GM12878 (cell line): ENCODE data around the gene EFCAB9. TPM values are rescaled to one million over a fixed set of nuclear protein-coding genes. Genes with fewer than 3 reads are reported as not detected.

Source experiments
- ATAC-seq: fragments of 200-7000 bp; cut with Tn5 transposase; 3 replicates; pipeline ENCODE4 v1.9.1; 2020; ENCODE audit warnings: mild to moderate bottlenecking, moderate library complexity
- BruUV-seq: library from RNA; stranded (reverse); fragments of 400-500 nt; replicated peaks from 2 replicates; lab custom pipeline; 2021; lab: Mats Ljungman, UMichigan
- CTCF ChIA-PET: fragments of 300-600 bp; sonication (Branson Sonifier 250); formaldehyde crosslinking; extraction: SDS; loops from one replicate; lab custom pipeline; 2021; ENCODE audit warnings: inconsistent platforms; lab: Yijun Ruan, JAX
- POLR2A ChIA-PET: fragments of 350-600 bp; formaldehyde crosslinking; extraction: SDS; loops from one replicate; lab custom pipeline; 2021; ENCODE audit warnings: inconsistent platforms; lab: Charles Lee
- RAD21 ChIA-PET: fragments of 300-600 bp; sonication (Branson Sonifier 250); formaldehyde crosslinking; loops from one replicate; lab custom pipeline; 2023; ENCODE audit warnings: antibody characterized with exemption; ENCODE audit not compliant: unreplicated experiment; lab: Charles Lee
- SMC1A ChIA-PET: fragments of 300-600 bp; sonication (Branson Sonifier 250); formaldehyde crosslinking; loops from one replicate; lab custom pipeline; 2023; ENCODE audit not compliant: unreplicated experiment, uncharacterized antibody; lab: Charles Lee
- DNase-seq: peaks from one replicate; pipeline ENCODE4 v3.0.0-alpha.2; 2011; ENCODE audit warnings: low read depth, low spot score
- FAIRE-seq: peaks from 3 replicates; lab custom pipeline; 2011; peaks lifted over from hg19 to GRCh38; lab: Jason Lieb, UNC
- H2AFZ ChIP-seq: 2 replicates; pipeline ENCODE4 v1.6.0; 2011; ENCODE audit warnings: low read depth, low read length, control low read depth; ENCODE audit not compliant: control insufficient read depth
- H3K27ac ChIP-seq: 2 replicates; pipeline ENCODE4 v1.5.1; 2011; ENCODE audit warnings: control low read depth; ENCODE audit not compliant: control insufficient read depth, insufficient read depth
- H3K27me3 ChIP-seq, 2 experiments: replicated peaks in 1 of 2; 2 replicates each; pipeline versions ENCODE4 v1.6.0 to v1.6.1; 2011; ENCODE audit warnings: low read length in 1 of 2; ENCODE audit not compliant: control insufficient read depth in 2 of 2, insufficient read depth in 2 of 2
- H3K36me3 ChIP-seq, 2 experiments: 2 replicates each; pipeline ENCODE4 v1.5.1; 2011; ENCODE audit warnings: low read length in 1 of 2; ENCODE audit not compliant: control insufficient read depth in 2 of 2, insufficient read depth in 2 of 2
- H3K4me1 ChIP-seq: 2 replicates; pipeline ENCODE4 v1.6.1; 2011; ENCODE audit warnings: mild to moderate bottlenecking, low read length, moderate library complexity, mixed read lengths; ENCODE audit not compliant: control insufficient read depth, insufficient read depth
- H3K4me2 ChIP-seq: 2 replicates; pipeline ENCODE4 v1.6.0; 2011; ENCODE audit warnings: control low read depth; ENCODE audit not compliant: control insufficient read depth, insufficient read depth
- H3K4me3 ChIP-seq: fragments of 200-600 bp; sonication (generic); 2 replicates; pipeline ENCODE4 v1.5.1; 2016
- H3K79me2 ChIP-seq: 2 replicates; pipeline ENCODE4 v1.6.0; 2011; ENCODE audit warnings: low read length; ENCODE audit not compliant: control insufficient read depth, insufficient read depth
- H3K9ac ChIP-seq: 2 replicates; pipeline ENCODE4 v1.8.0; 2011; ENCODE audit warnings: low read length, control low read depth, mixed read lengths; ENCODE audit not compliant: control insufficient read depth, insufficient read depth
- H3K9me3 ChIP-seq: replicated peaks from 3 replicates; pipeline ENCODE4 v1.5.1; 2011; ENCODE audit warnings: mild to moderate bottlenecking, low read length; ENCODE audit not compliant: control insufficient read depth, insufficient read depth
- H4K20me1 ChIP-seq: 2 replicates; pipeline ENCODE4 v1.6.0; 2011; ENCODE audit not compliant: control insufficient read depth, insufficient read depth
- GATAD2B ChIP-seq: fragments of 450-650 bp; conservative IDR thresholded peaks from 2 replicates; pipeline ENCODE4 v1.6.1; 2017; ENCODE audit warnings: low read depth, mild to moderate bottlenecking, moderate library complexity
- KAT2A ChIP-seq: conservative IDR thresholded peaks from 2 replicates; pipeline ENCODE4 v1.6.1; 2011; ENCODE audit warnings: low read depth, low read length; ENCODE audit not compliant: control insufficient read depth
- NFYA ChIP-seq: IDR thresholded peaks from 2 replicates; pipeline ENCODE4 v1.6.1; 2011; ENCODE audit warnings: low read depth, mild to moderate bottlenecking, low read length, improper control_type of control experiment, borderline replicate concordance
- NR2F1 ChIP-seq: fragments of 450-650 bp; conservative IDR thresholded peaks from 2 replicates; pipeline ENCODE4 v1.6.1; 2017; ENCODE audit warnings: mild to moderate bottlenecking
- STAT3 ChIP-seq: IDR thresholded peaks from 2 replicates; pipeline ENCODE4 v1.6.1; 2011; ENCODE audit warnings: low read depth, low read length, improper control_type of control experiment
- TCF3 ChIP-seq: IDR thresholded peaks from 2 replicates; pipeline ENCODE4 v1.6.1; 2012; ENCODE audit warnings: low read depth, mild to moderate bottlenecking, low read length, borderline replicate concordance; ENCODE audit not compliant: insufficient read depth
- WRNIP1 ChIP-seq: IDR thresholded peaks from 2 replicates; pipeline ENCODE4 v1.6.1; 2011; ENCODE audit warnings: low read depth, low read length, improper control_type of control experiment, borderline replicate concordance
- WGBS: methylation state at CpG from one replicate; pipeline ENCODE4 v1.1.6; 2016; ENCODE audit warnings: low lambda C conversion rate; ENCODE audit not compliant: insufficient replicate concordance, insufficient coverage; ENCODE audit errors: missing lambda C conversion rate; 5-methylcytosine and 5-hydroxymethylcytosine counted together
- in situ Hi-C: fragments of 300-500 bp; cut with MboI; formaldehyde crosslinking; loops from 9 replicates; pipeline ENCODE4 v1.14.3; 2018; ENCODE audit warnings: mixed read lengths
- intact Hi-C: fragments of 100-400 bp; cut with micrococcal nuclease; formaldehyde crosslinking; loops from one replicate; pipeline ENCODE4 v1.14.2; 2022; ENCODE audit not compliant: unreplicated experiment
- polyA plus RNA-seq, 11 experiments: library from polyadenylated mRNA; depleted of rRNA in 4 of 11; unstranded in 6 of 11; stranded (reverse) in 5 of 11; fragments of >200 nt; fragmentation: Nextera tagmentation in 4 of 11; fragmentation: Illumina TruSeq in 1 of 11; extraction: Ambion mirVana in 4 of 11; extraction: Trizol in 1 of 11; gene quantifications; 1 replicate in 1 of 11; 2 replicates in 10 of 11; pipeline versions ENCODE4 v1.2.1 to v1.2.3, GENCODE V29; 2011 to 2016; ENCODE audit warnings: inconsistent platforms in 2 of 11, missing spikeins in 2 of 11, low read depth in 1 of 11
- total RNA-seq, 4 experiments: library from RNA; depleted of rRNA in 3 of 4; stranded (reverse); fragments of >200 nt in 3 of 4; fragmentation: Illumina TruSeq in 1 of 4; extraction: Trizol in 1 of 4; gene quantifications; 2 replicates each; pipeline versions ENCODE4 v1.2.1 to v1.2.3, GENCODE V29; 2013 to 2021
- TF ChIP-seq, protein P1 (sequence below): fragments of 150-350 bp; IDR thresholded peaks from 2 replicates; pipeline ENCODE4 v1.6.1; 2016; ENCODE audit warnings: low read depth, low read length
- TF ChIP-seq, protein P2 (sequence below): IDR thresholded peaks from 2 replicates; pipeline ENCODE4 v1.6.1; 2012; ENCODE audit warnings: mild to moderate bottlenecking, low read depth, low read length
- TF ChIP-seq, protein P3 (sequence below): IDR thresholded peaks from 2 replicates; pipeline ENCODE4 v1.6.1; 2012; ENCODE audit warnings: low read depth, low read length, improper control_type of control experiment

Gene EFCAB9
- total and polyA plus RNA-seq, 10 of the 15 experiments (the other 5 are each of a cell fraction or from before 2014, with no cell fraction given), result 0.73 TPM; not detected in 9

DNA sequence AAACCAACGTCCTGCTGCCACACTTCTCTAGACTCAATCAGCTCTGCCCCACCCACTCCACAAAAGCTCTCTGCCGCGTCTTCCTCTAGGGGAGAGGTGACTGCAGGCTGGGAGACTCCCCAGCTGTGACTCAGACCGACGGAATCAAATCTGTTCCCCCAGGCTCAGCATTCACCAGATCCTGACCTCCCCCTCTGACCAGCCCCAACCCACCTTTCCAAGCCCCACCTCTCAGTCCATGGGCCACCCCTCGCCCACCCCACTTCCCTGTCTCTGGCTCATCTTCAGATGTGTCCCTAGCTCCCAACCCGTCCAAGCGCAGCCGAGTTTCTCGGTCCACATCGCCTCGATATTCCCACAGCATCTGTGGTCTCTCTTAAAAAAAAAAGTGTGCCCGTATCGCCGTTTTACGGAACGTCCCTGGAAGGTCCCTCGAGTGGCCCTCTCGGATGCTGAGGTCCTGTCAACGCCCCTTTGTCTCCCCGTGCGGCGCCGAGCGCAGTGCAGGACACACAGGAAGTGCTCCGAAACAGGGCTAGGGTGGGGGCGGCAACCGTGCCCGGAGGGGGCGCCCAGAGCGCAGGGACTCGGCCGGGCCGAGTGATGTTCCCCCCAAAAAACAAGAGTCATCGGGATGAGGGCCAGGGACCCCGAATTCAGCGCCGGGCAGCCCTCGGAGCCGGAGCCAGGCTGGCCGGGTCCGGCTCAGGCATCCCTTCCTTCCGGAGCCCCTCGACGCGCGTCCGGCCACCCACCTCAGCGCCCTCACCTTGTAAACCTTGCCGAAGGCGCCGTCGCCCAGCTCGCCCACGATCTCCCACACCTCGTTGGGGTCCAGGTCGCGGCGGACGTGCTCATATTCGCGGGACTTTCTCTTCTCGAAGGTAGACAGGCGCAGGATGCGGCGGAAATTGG, 6.6 kb upstream of the EFCAB9 start (continued):
- 0 out of 2 replicates have a peak, but pooled peaks have one; percentile 82 for TF ChIP-seq GATAD2B
- TF ChIP-seq, protein P1, sequence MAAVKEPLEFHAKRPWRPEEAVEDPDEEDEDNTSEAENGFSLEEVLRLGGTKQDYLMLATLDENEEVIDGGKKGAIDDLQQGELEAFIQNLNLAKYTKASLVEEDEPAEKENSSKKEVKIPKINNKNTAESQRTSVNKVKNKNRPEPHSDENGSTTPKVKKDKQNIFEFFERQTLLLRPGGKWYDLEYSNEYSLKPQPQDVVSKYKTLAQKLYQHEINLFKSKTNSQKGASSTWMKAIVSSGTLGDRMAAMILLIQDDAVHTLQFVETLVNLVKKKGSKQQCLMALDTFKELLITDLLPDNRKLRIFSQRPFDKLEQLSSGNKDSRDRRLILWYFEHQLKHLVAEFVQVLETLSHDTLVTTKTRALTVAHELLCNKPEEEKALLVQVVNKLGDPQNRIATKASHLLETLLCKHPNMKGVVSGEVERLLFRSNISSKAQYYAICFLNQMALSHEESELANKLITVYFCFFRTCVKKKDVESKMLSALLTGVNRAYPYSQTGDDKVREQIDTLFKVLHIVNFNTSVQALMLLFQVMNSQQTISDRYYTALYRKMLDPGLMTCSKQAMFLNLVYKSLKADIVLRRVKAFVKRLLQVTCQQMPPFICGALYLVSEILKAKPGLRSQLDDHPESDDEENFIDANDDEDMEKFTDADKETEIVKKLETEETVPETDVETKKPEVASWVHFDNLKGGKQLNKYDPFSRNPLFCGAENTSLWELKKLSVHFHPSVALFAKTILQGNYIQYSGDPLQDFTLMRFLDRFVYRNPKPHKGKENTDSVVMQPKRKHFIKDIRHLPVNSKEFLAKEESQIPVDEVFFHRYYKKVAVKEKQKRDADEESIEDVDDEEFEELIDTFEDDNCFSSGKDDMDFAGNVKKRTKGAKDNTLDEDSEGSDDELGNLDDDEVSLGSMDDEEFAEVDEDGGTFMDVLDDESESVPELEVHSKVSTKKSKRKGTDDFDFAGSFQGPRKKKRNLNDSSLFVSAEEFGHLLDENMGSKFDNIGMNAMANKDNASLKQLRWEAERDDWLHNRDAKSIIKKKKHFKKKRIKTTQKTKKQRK, result no peak

DNA sequence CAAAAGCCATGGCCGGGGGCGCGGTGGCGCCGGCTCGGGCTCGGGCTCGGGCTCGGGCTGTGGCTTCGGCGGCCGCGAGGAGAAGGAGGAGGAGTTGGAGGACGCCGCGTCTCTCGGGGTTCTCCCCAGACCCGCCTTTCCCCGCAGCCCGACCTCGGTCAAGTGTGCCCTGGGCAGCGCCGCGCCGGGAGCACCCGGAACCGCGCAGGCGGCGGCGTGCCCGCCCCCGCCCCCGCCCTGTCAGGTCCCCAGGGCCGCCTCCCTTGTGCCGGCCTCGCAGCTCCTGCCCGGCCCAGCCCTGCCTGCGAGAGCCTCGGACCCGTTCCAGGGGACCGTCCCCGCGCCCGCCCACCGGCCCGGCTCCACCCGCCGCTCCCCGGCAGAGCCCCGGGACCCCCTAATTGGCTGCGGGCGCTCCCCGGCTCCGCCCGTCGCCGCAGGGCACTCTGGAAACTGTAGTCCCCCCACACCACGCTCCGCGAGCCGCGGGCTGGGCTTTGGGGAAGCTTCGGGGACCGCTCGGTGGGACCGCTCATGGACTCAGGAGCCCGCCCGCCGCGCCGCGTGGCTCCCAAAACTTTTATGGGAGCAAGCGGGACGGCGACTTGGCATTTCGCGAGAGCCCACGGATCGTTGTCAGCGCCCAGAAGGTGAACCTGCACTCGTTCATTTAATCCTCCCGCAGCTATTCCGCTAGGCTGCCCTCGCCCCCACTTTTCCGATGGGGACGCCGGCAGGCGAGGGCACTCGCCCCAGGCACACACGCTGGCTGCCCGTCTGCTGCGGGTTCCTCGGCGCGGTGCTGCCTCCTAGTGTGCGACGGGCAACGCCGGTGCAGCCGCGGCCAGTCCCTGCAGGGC, 5.7 kb upstream of the EFCAB9 start, which contains the start of gene STK10:
Gene STK10, minus strand, starts transcription at position 192 of the 860 bp plus-strand sequence. Its CDS starts 182 bp downstream, at position 10.
- Histone ChIP-seq H3K4me1 (peaks cover 20% of the 10 kb centered on the region), H3K4me3 (peak within 1 kb of the TSS; percentile 89), H3K36me3 (no peaks in the 10 kb centered on the region), H3K9ac (peak within 1 kb of the TSS; percentile 95), H3K27me3 (no peaks in the 10 kb centered on the region), H3K4me2 (peak within 1 kb of the TSS; percentile 85), H4K20me1 (no peaks in the 10 kb centered on the region), H3K9me3 (no peaks in the 10 kb centered on the region), H3K27ac (peak within 1 kb of the TSS; percentile 68), H3K79me2 (peaks cover 46% of the 10 kb centered on the region), H2AFZ (peak within 1 kb of the TSS; percentile 82)
- DNase-seq, result no peak
- WGBS, result 2% methylated on average over 71 of the region's 102 CpGs
- CTCF ChIA-PET, result interaction anchor here (0.6 to 8.0 kb wide), 33 partner anchors 8 to 584 kb away, joined by 3 to 162 read pairs (median 5); partner anchors contain the start of gene FBXW11
- no TSS peak for BruUV-seq
- peak; percentile 7 for FAIRE-seq
- ATAC-seq, result peak; percentile 84
- intact Hi-C loops, result loop anchor here (1.0 to 10.0 kb wide), 8 partner anchors 13 to 276 kb away; partner anchors contain the start of gene FBXW11
- SMC1A ChIA-PET, result interaction anchor here (0.8 to 10.5 kb wide), 19 partner anchors 14 to 282 kb away, joined by 3 to 165 read pairs (median 4); partner anchors contain the start of gene UBTD2
- POLR2A ChIA-PET, result interaction anchor here (0.5 to 8.0 kb wide), 10 partner anchors 10 to 182 kb away, joined by 3 to 115 read pairs (median 4); partner anchors contain the start of genes FBXW11 and UBTD2
- in situ Hi-C loops, result loop anchor here (5.0 kb wide), 1 partner anchor 181 kb away; the partner anchor contains the start of gene FBXW11
- RAD21 ChIA-PET, result interaction anchor here (0.6 to 7.7 kb wide), 20 partner anchors 13 to 282 kb away, joined by 3 to 158 read pairs (median 6); partner anchors contain the start of genes FBXW11 and UBTD2
- TF ChIP-seq TCF3 (no peak), NR2F1 (peak; percentile 63), KAT2A (no peak), STAT3 (no peak), WRNIP1 (no peak), NFYA (no peak)
- TF ChIP-seq, protein P2, sequence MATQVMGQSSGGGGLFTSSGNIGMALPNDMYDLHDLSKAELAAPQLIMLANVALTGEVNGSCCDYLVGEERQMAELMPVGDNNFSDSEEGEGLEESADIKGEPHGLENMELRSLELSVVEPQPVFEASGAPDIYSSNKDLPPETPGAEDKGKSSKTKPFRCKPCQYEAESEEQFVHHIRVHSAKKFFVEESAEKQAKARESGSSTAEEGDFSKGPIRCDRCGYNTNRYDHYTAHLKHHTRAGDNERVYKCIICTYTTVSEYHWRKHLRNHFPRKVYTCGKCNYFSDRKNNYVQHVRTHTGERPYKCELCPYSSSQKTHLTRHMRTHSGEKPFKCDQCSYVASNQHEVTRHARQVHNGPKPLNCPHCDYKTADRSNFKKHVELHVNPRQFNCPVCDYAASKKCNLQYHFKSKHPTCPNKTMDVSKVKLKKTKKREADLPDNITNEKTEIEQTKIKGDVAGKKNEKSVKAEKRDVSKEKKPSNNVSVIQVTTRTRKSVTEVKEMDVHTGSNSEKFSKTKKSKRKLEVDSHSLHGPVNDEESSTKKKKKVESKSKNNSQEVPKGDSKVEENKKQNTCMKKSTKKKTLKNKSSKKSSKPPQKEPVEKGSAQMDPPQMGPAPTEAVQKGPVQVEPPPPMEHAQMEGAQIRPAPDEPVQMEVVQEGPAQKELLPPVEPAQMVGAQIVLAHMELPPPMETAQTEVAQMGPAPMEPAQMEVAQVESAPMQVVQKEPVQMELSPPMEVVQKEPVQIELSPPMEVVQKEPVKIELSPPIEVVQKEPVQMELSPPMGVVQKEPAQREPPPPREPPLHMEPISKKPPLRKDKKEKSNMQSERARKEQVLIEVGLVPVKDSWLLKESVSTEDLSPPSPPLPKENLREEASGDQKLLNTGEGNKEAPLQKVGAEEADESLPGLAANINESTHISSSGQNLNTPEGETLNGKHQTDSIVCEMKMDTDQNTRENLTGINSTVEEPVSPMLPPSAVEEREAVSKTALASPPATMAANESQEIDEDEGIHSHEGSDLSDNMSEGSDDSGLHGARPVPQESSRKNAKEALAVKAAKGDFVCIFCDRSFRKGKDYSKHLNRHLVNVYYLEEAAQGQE, result no peak
- TF ChIP-seq, protein P3, sequence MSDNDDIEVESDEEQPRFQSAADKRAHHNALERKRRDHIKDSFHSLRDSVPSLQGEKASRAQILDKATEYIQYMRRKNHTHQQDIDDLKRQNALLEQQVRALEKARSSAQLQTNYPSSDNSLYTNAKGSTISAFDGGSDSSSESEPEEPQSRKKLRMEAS, result peak; percentile 23; the same call in 1 of the 2 replicates
